Activated T-helper 1 cell treated with Interleukin-2 at 50 U/mL for 16 hours (primary cell): ENCODE results near the gene SUGCT.

Experiments
- DNase-seq: peaks from one replicate; pipeline ENCODE4 v3.0.0-alpha.2; 2020; ENCODE audit warnings: low read depth

The SUGCT gene

GRCh38 chr7:40828686-40829600 lies 694.1 kb downstream of the SUGCT start:
- DNase-seq, result no peak

- no peak for DNase-seq
Measured at GRCh38 chr7:40833191-40833887, 698.5 kb downstream of the SUGCT start.

- DNase-seq, result no peak
Measured at GRCh38 chr7:40833888-40834234, 699.1 kb downstream of the SUGCT start.

GRCh38 chr7:40836218-40836617 lies 701.4 kb downstream of the SUGCT start:
- DNase-seq, result no peak

- no peak for DNase-seq
Measured at GRCh38 chr7:40839881-40840280, 705.1 kb downstream of the SUGCT start.

- DNase-seq, result no peak
Measured at GRCh38 chr7:40840990-40841389, 706.2 kb downstream of the SUGCT start.

GRCh38 chr7:40842641-40843040 lies 707.8 kb downstream of the SUGCT start:
- no peak for DNase-seq

GRCh38 chr7:40843338-40843985 lies 708.7 kb downstream of the SUGCT start:
- DNase-seq, result no peak

GRCh38 chr7:40845943-40846342 lies 711.1 kb downstream of the SUGCT start:
- no peak for DNase-seq

GRCh38 chr7:40847921-40848320 lies 713.1 kb downstream of the SUGCT start:
- DNase-seq, result no peak

GRCh38 chr7:40848541-40849221 lies 713.9 kb downstream of the SUGCT start:
- no peak for DNase-seq

GRCh38 chr7:40850017-40850416 lies 715.2 kb downstream of the SUGCT start:
- no peak for DNase-seq

GRCh38 chr7:40851001-40851400 lies 716.2 kb downstream of the SUGCT start:
- DNase-seq, result no peak

- no peak for DNase-seq
Measured at GRCh38 chr7:40859076-40859475, 724.3 kb downstream of the SUGCT start.

- no peak for DNase-seq
Measured at GRCh38 chr7:40859965-40860543, 725.2 kb downstream of the SUGCT start.

- no peak for DNase-seq
Measured at GRCh38 chr7:40865441-40866233, 730.8 kb downstream of the SUGCT start.

GRCh38 chr7:40866601-40867000 lies 731.8 kb downstream of the SUGCT start:
- no peak for DNase-seq

- DNase-seq, result no peak
Measured at GRCh38 chr7:40870108-40870507, 735.3 kb downstream of the SUGCT start.

GRCh38 chr7:40873248-40873647 lies 738.4 kb downstream of the SUGCT start:
- no peak for DNase-seq

- no peak for DNase-seq
Measured at GRCh38 chr7:40874756-40875155, 740.0 kb downstream of the SUGCT start.

GRCh38 chr7:40876601-40877000 lies 741.8 kb downstream of the SUGCT start:
- no peak for DNase-seq
